VCaP (cell line): ENCODE measurements around the gene TECRL.

Experiments
- H3K27ac ChIP-seq: fragments of 450-650 bp; 2 replicates; pipeline ENCODE4 v1.5.1; 2017
- CTCF ChIP-seq: fragments of 450-650 bp; conservative IDR thresholded peaks from 2 replicates; pipeline ENCODE4 v1.5.1; 2017; ENCODE audit warnings: mild to moderate bottlenecking, moderate library complexity

The TECRL gene

DNA sequence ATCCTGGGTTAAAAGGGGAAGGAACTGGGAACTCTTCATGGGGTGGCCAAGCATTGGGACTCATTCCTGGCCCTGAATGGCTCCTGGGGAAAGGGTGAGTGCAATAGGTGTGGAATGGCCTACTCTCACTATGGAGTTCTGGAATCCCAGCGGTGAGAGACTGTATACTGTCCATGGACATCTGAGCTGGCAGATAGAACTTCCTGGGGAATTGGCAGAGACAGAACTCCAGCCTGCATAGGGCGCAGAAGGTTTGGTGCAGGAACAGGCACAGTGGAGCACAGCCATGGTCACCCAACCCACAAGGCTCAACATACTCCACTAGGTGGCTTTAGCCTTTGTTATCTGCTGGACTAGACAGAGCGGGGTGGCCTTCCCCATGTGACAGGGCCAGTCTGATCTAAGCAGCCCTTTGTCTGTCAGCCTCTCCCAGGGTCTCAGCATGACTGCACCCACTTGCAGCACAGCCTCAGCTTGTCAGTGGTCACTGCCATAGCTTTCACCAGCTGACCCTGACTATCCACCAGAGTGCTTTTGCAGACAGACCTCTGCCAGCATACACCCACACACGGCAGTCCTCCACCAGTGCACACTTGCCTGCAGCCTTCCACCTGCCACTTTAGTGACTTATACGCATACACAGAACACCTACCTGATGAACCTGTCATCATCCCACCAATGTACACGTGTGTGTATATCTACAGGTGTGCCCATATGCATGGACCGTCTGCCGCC is 48.4 kb downstream of the TECRL start:
- TF ChIP-seq CTCF: no peak
- H3K27ac ChIP-seq: no peak overlapping the region

DNA sequence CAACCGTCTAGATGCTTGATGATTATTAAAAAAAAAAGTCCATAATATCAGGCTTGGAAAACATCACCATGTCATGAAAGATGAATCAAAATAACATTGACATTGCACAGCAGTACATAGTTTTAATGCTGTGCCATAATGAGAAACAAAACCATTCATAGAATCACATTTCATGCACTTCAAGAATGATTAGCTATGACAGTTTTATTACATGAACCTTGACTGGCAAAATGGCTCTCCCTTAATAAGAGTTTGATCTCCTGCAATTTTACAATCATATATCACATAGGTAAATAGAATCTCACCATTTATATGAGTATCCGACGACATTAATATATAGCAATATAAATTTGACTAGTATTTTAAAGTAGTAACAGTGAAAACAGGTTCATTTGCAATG is 49.8 kb downstream of the TECRL start:
- TF ChIP-seq CTCF: no peak
- no peak overlapping the region for H3K27ac ChIP-seq

DNA sequence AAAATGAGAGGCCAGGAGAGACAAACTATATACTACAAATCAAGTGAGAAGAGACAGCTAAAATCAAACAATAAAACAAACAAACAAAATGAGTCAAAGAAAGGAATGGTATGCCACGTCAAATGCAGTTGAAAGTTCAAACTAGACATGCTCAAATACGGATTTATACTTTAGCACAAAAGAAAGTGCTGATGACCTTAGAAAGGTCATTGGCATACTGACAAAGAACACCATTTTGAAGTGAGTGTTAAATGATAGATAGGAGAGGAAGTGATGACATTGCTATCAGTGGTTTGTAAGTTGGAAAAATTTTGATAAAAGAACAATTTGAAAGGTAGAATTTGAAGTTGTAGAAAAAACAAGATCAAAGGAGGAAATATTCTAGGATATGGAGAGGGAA is 55.3 kb downstream of the TECRL start:
- TF ChIP-seq CTCF: no peak
- H3K27ac ChIP-seq: no peak overlapping the region

- TF ChIP-seq CTCF: no peak
- H3K27ac ChIP-seq: no peak overlapping the region
Observed at GRCh38 chr4:64341711-64342110, 67.5 kb downstream of the TECRL start.

DNA sequence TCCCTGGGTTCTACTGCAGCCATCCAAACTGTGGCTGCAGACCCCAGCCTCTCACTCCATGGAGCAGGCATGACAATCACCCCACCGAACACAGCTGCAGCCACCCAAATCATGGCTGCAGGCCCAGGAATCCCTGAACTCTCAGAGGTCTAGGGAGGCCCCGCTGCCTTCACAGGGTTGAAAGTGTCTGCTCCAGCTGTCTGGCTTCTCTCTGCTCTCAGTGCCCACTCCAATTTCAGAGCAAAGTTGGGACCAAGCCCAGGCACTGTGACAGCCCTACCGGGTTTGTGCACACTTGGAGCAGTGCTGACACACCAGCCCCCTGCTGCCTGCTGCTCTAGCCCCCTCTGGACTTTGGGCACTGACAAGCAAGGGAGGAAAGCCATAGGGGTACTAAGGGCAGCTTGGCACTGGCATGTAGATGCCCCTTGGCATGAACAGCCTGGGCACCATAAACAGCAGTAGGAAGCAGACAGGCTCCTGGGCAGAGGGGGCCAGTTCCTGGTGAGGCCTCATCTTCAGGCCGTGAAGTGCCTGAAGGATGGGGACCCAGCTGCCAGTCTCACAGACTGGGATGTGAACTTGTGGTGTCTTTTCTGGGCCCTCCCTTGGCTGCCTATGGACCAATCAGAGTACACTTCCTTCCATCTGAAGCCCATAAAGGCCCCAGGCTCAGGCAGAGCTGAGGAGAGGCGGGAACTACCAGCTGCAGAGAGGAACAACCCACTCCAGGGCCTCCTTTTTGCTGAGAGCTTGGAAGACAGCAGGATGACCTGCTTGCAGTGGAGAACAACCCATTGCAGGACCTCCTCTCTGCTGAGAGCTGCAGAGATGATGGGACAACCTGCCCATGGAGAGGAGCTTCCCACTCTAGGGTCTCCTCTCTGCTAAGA is 68.8 kb downstream of the TECRL start:
- TF ChIP-seq CTCF: no peak
- H3K27ac ChIP-seq: no peak overlapping the region

GRCh38 chr4:64334964-64335363 is 74.3 kb downstream of the TECRL start:
- TF ChIP-seq CTCF: no peak
- no peak overlapping the region for H3K27ac ChIP-seq

DNA sequence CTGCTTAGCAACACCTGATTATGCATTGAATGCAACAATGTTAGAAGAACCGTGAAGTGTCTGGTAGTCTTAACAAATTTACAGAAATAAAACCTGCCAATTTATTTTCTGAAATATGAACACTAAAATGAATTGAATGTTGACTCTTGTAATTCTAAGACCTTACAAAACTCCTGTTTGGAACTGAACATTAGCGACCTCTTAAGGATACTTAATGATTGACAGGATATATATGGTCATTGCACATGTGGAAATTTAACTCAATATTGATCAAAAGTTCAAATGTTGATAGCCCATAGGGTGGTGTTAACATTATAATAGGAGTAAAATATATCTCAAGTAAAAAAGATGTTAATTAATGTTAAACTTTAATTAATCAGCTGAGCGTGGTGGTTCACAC is 79.1 kb downstream of the TECRL start:
- no peak overlapping the region for H3K27ac ChIP-seq
- TF ChIP-seq CTCF: peak; percentile 22; the same call in 1 of the 2 replicates
